ENCODE data around the gene CLIC1.

DNA sequence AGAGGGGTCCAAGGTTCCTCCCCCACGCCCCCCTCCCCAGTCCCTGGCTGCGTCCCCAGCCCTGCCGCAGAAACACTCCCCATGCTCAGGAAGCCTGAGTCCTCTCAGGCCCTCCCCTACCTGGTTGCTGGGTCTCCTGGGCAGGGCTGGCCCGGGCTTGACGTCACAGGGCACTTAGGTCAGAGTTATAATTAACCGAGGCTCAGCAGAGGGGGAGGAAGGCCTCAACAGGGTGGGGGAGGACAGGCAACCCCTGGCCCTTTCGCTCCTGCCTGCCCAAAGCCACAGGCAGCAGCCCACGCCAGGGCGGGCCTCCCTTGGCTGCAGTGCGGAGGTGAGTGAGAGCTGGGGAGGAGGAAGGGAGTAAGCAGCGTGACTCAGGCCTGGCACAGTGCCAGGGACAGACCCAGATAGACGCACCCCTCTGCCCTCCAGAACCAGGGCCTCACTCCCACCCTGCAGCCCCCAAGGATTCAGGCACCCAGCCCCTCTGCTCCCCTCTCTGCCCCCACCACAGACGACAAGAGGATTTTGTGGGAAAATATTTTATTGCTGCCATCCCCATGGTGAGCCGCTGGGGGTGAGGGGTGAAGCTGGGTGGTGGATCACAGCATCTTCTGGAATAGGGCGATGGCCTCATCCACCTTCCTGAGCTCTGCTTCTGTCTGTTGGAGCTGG is 40.8 kb upstream of the CLIC1 start, which contains the start of gene VWA7:
- TF ChIP-seq, protein P1, sequence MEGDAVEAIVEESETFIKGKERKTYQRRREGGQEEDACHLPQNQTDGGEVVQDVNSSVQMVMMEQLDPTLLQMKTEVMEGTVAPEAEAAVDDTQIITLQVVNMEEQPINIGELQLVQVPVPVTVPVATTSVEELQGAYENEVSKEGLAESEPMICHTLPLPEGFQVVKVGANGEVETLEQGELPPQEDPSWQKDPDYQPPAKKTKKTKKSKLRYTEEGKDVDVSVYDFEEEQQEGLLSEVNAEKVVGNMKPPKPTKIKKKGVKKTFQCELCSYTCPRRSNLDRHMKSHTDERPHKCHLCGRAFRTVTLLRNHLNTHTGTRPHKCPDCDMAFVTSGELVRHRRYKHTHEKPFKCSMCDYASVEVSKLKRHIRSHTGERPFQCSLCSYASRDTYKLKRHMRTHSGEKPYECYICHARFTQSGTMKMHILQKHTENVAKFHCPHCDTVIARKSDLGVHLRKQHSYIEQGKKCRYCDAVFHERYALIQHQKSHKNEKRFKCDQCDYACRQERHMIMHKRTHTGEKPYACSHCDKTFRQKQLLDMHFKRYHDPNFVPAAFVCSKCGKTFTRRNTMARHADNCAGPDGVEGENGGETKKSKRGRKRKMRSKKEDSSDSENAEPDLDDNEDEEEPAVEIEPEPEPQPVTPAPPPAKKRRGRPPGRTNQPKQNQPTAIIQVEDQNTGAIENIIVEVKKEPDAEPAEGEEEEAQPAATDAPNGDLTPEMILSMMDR (IDR thresholded peaks at IDR 0.05): no peak
- TF ChIP-seq POLR2A (IDR thresholded peaks at IDR 0.05) (no peak), EP300 (IDR thresholded peaks at IDR 0.05) (no peak)

Data from sigmoid colon (tissue), 4 donors.